ENCODE results near the gene ARF1. TPM values are rescaled to one million over a fixed set of nuclear protein-coding genes. Genes with fewer than 3 reads are reported as not detected.

The ARF1 gene
- total RNA-seq, 1 donor from 2014 or later: 368 TPM

DNA sequence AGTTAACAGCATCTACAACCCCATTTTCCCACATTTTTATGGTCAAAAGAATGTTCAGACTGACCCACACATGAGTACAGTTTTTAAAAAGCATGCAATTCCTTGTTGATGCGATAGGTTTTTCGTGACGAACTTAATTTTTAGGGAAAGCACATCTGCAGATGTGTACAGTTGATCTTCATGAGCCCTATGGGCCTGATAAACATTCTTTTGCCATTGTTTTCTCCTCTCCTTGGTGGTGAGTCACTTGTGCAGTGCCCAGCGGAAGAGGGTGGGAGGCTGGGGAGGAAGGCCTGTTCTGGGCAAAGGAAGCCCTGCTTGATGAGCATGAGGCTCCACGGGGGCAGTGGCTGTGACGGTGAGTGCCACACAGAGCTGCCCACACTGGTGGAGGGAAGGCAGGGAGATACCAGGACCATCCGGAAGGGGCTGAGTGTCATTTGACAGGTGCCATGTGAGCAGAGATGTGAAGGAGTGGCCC is 5.3 kb downstream of the ARF1 start:
- Histone ChIP-seq H3K4me1 (peaks cover 90% of the 10 kb centered on the region), H3K9me3 (no peaks in the 10 kb centered on the region), H3K36me3 (peaks cover 12% of the 10 kb centered on the region), H3K27ac (peak overlapping the region; percentile 98), H3K4me3 (peak overlapping the region; percentile 1), H3K27me3 (ENCODE audit: low read depth) (no peaks in the 10 kb centered on the region)
- peak; percentile 53 for DNase-seq
- ATAC-seq: peak; percentile 6 to 40
- TF ChIP-seq, protein P1, sequence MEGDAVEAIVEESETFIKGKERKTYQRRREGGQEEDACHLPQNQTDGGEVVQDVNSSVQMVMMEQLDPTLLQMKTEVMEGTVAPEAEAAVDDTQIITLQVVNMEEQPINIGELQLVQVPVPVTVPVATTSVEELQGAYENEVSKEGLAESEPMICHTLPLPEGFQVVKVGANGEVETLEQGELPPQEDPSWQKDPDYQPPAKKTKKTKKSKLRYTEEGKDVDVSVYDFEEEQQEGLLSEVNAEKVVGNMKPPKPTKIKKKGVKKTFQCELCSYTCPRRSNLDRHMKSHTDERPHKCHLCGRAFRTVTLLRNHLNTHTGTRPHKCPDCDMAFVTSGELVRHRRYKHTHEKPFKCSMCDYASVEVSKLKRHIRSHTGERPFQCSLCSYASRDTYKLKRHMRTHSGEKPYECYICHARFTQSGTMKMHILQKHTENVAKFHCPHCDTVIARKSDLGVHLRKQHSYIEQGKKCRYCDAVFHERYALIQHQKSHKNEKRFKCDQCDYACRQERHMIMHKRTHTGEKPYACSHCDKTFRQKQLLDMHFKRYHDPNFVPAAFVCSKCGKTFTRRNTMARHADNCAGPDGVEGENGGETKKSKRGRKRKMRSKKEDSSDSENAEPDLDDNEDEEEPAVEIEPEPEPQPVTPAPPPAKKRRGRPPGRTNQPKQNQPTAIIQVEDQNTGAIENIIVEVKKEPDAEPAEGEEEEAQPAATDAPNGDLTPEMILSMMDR (IDR thresholded peaks at IDR 0.05): no peak
- intact Hi-C loops (cut with DNase I): no loop called here

DNA sequence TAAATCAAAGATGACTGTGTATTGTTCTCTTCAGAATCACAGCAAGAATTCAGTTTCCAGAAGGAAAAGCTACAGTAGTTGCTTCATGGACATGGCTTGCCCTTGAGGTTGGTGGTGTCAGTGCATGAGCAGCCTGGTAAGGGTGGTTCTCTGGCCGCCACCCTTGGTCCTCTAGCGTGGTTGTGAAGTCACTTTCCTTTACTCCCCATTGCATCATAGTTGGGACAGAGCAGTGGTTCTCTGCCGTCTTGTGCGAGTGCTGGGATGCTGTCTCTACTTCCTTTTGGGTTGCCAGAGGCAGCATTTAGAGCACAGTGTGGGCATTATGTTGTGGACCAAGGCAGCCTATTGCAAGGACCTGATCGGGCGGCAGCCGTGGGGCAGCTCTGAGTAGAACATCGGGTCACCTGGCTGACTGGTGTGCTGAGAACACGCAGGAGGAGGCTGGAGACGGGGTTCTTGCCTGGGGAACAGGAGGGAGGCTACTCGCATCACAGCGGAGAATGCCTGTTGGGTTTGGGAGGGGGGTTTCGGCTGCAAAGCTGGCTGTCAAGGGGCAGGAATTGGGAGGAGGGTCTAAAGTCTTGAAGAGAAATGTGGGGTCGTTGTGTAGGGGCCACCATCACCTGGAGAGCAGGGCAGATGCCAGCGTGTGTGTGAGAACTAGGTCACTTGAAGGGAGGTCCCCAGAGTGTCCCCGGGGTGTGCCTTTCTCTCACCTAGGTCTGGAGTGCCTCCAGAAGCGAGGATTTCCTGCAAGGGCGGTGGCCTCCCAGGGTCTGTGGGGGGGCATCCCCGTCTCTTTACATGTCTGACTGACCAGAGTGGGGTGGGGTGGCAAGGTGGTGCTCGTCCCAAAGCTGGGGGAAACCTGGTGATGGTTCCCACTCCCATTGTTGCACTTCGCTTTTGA is 6.3 kb downstream of the ARF1 start:
- intact Hi-C loops (cut with DNase I): no loop called here
- Histone ChIP-seq H3K4me1 (peaks cover 97% of the 10 kb centered on the region), H3K4me3 (peak overlapping the region; percentile 1), H3K27me3 (ENCODE audit: low read depth) (no peaks in the 10 kb centered on the region), H3K27ac (peak overlapping the region; percentile 98), H3K36me3 (peaks cover 15% of the 10 kb centered on the region), H3K9me3 (no peaks in the 10 kb centered on the region)
- peak; percentile 72 for DNase-seq
- peak; percentile 23 to 57 for ATAC-seq
- TF ChIP-seq, protein P1 (IDR thresholded peaks at IDR 0.05): no peak

DNA sequence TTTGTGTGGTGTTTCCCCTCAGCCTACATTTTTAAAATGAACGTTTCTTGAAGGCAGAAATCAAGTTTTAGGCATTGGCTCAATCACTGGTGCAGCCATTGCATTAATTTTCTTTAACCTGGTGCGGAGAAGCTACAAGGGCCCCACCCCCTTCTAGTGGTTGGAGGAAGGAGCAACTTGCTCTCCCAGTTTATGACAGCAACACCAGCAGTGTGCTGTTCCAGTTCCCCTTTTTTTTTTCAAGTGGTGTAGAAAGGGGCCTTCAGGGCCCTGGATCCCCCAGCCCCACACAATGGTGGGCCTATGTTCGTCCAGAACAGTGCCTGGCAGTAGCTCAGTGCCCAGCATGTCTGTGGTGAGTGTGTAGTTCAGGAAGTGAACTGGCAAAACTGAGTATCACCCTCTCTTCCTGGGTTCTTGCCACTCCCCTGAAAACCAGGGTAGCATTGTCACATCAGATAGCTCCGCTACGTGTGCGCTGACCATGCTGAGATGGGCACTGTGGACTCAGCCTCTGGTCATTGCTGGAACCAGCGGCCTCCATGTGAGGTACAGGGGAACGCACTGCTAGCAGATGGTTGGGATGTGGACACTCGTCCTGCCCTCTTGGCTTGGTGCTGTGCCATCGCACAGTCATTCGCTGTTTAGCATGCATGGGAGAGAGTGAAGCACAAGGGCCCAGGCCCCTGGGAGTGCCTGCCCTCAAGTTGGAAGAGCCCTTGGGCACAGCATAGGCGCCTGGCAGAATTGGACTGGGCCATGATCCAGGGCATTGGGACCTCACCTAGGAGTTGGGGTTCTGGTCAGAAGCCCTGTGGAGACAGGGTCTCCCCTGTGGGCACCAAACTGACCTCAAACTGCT is 7.2 kb downstream of the ARF1 start:
- no peaks in the 10 kb centered on the region for H3K27me3 ChIP-seq (ENCODE audit: low read depth)
- peaks cover 5% of the 10 kb centered on the region for H3K9me3 ChIP-seq
- H3K27ac ChIP-seq: peak overlapping the region; percentile 68
- TF ChIP-seq, protein P1 (IDR thresholded peaks at IDR 0.05): no peak
- H3K4me1 ChIP-seq: peaks cover 88% of the 10 kb centered on the region
- DNase-seq: no peak
- intact Hi-C loops (cut with DNase I): no loop called here
- peak; percentile 24 to 52 for ATAC-seq
- H3K4me3 ChIP-seq: peak overlapping the region; percentile 24
- peaks cover 15% of the 10 kb centered on the region for H3K36me3 ChIP-seq

DNA sequence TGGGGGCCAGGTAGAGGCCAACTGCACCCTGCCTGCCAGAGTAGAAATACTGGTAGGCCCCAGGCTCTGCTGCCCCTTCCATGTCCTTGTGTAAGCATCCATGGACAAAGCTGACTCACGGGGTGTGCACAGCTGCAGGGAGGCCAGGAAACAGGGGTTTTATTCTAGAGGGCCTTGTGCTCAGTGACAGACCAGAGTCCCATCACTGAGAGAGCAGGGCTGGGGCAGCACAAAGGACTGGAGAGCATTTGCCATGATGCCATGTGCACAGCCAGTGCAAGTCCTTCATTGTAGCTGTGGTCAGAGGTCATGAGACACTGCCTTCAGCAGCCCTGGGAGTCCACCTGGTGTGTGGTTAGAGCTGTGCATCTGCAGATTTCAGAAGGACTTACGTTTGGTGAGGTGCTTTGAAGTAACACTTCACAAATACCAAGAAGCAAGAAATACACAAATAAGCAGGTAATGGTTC is 8.1 kb downstream of the ARF1 start:
- H3K9me3 ChIP-seq: peaks cover 7% of the 10 kb centered on the region
- H3K27ac ChIP-seq: peak overlapping the region; percentile 68
- peaks cover 15% of the 10 kb centered on the region for H3K36me3 ChIP-seq
- no peak overlapping the region for H3K4me3 ChIP-seq
- DNase-seq (no peak), ATAC-seq (peak in 1 of 2 donors; percentile 11)
- no peaks in the 10 kb centered on the region for H3K27me3 ChIP-seq (ENCODE audit: low read depth)
- TF ChIP-seq, protein P1 (IDR thresholded peaks at IDR 0.05): no peak
- H3K4me1 ChIP-seq: peaks cover 85% of the 10 kb centered on the region
- intact Hi-C loops (cut with DNase I): no loop called here

DNA sequence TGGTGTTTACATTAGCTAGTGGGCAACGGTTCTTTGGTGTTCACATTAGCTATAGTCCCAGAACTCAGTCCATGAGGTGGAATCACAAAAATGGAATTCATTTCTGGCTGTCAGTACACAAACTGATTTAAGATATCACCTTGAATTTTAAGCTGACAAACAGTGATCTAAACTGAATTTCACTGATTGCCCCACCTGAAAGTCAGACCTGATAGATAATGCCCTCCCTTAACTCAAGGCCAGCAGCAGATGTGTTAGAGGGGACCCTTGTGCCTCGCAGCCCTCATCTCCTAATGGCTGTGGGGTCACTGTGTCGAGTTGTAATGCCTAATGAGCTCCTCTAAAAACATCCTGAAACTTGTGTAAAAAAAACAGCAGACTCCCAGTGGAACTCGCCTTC is 8.6 kb downstream of the ARF1 start:
- Histone ChIP-seq H3K27me3 (ENCODE audit: low read depth) (no peaks in the 10 kb centered on the region), H3K9me3 (peaks cover 7% of the 10 kb centered on the region), H3K4me3 (no peak overlapping the region), H3K27ac (no peak overlapping the region), H3K4me1 (peaks cover 85% of the 10 kb centered on the region), H3K36me3 (peaks cover 16% of the 10 kb centered on the region)
- ATAC-seq (no peak), DNase-seq (no peak)
- TF ChIP-seq, protein P1 (IDR thresholded peaks at IDR 0.05): no peak
- intact Hi-C loops (cut with DNase I): no loop called here
